SK-N-MC (cell line): ENCODE data around the gene RNLS.

Experiments used
- EZH2 ChIP-seq: fragments of 200-600 bp; sonication (generic); IDR thresholded peaks from one replicate; pipeline ENCODE4 v1.6.1; 2017; ENCODE audit warnings: antibody characterized with exemption
- FOXP2 ChIP-seq: optimal IDR thresholded peaks from 2 replicates; pipeline ENCODE3; 2011; ENCODE audit warnings: mild to moderate bottlenecking, moderate library complexity; ENCODE audit not compliant: insufficient read depth; ENCODE audit errors: extremely low read length, control extremely low read depth
- POLR2AphosphoS5 ChIP-seq: IDR thresholded peaks from 2 replicates; pipeline ENCODE4 v1.6.1; 2012; ENCODE audit warnings: mild to moderate bottlenecking, low read depth, low read length, borderline replicate concordance

DNA sequence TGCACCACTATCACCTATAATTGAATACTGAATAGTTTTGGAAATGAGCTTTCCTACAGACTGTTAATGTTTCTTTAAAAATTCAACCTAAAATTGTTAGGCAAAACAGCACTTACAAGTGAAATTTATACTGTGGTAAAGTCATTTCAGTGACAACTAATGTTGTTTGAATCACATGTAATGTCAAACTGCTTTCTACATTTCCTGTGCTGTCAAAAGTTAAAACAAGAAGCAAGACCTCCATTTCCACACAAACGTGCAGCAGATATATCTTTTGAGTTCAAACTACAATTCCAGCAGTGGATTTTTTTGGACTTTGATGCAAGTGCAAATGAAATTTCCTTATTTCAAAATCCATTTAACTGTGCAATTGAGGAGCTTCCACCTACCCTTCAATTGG lies 199.8 kb downstream of the RNLS start:
- no peak for TF ChIP-seq EZH2
- TF ChIP-seq POLR2AphosphoS5, result no peak
- TF ChIP-seq FOXP2, result no peak
